ENCODE measurements around the gene GTF2A1.

The GTF2A1 gene

DNA sequence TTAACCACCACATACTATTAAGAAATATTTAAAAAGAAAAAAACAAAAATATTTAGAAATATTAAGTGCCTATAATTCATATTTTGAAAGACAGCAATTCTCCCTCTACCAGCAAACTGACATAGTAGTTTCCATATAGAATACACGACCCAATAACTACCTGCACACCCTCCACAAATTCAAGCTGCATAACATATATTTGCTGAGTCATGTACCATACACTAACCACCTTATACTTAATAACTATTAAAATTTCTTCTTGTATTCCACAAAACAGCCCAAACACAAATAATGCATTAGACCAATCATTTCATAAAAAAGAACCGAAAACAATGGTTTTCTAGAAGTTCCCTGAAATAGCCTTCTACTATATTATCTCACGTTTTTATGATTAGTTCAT lies 21.7 kb downstream of the GTF2A1 start:
- H3K27me3 ChIP-seq (ENCODE audit: control insufficient read depth in 3 of 3, insufficient read depth in 3 of 3, low read depth in 1 of 3, low read length in 3 of 3), result peaks cover 0 to 1% (median 0%) of the 10 kb centered on the region in 3 experiments
- DNase-seq (ENCODE audit: low spot score), result no peak
- H2BK5ac ChIP-seq (ENCODE audit: low read length), result no peak overlapping the region
- H3K14ac ChIP-seq (ENCODE audit: low read length), result no peak overlapping the region
- H3K4me3 ChIP-seq (ENCODE audit: low read length in 2 of 2), result no peak overlapping the region
- H3K18ac ChIP-seq (ENCODE audit: low read length), result no peak overlapping the region
- no CpG with 5 or more reads among the region's 3 CpGs for WGBS, 2 donors (ENCODE audit: extremely low coverage in 2 of 2, insufficient read length in 2 of 2, insufficient replicate concordance in 1 of 2)
- H4K91ac ChIP-seq (ENCODE audit: low read depth, low read length, poor library complexity), result no peak overlapping the region
- no peak overlapping the region for H3K27ac ChIP-seq (replicated peaks; ENCODE audit: low read length)
- H2AK5ac ChIP-seq (ENCODE audit: low read depth, low read length), result no peak overlapping the region
- H3K9ac ChIP-seq (ENCODE audit: low read depth, low read length, poor library complexity), result no peak overlapping the region
- peaks cover 14 to 99% of the 10 kb centered on the region in 2 donors for H3K36me3 ChIP-seq (replicated peaks in 1 of 2; ENCODE audit: control insufficient read depth in 2 of 2, insufficient read depth in 2 of 2, low read length in 2 of 2)
- H3K23ac ChIP-seq (ENCODE audit: low read depth, low read length, poor library complexity), result no peak overlapping the region
- H2AFZ ChIP-seq (ENCODE audit: low read length), result no peak overlapping the region
- no peak overlapping the region for H3K4me2 ChIP-seq (ENCODE audit: insufficient read depth, low read length, poor library complexity, severe bottlenecking)
- H2BK120ac ChIP-seq (ENCODE audit: low read depth, low read length), result no peak overlapping the region
- no peak overlapping the region for H2BK12ac ChIP-seq (ENCODE audit: low read length)
- H3K4ac ChIP-seq (ENCODE audit: low read length), result no peak overlapping the region
- no peak overlapping the region for H2BK15ac ChIP-seq (ENCODE audit: low read length)
- no peaks in the 10 kb centered on the region for H3K9me3 ChIP-seq (replicated peaks in 1 of 2; ENCODE audit: control insufficient read depth in 2 of 2, insufficient read depth in 1 of 2, low read depth in 1 of 2, low read length in 2 of 2)
- no peak overlapping the region for H4K8ac ChIP-seq (ENCODE audit: low read depth, low read length)
- H3K79me1 ChIP-seq (ENCODE audit: low read depth, low read length), result peaks cover 3% of the 10 kb centered on the region
- no peaks in the 10 kb centered on the region for H3K4me1 ChIP-seq (ENCODE audit: control insufficient read depth in 2 of 2, insufficient read depth in 1 of 2, low read depth in 1 of 2, low read length in 2 of 2)

DNA sequence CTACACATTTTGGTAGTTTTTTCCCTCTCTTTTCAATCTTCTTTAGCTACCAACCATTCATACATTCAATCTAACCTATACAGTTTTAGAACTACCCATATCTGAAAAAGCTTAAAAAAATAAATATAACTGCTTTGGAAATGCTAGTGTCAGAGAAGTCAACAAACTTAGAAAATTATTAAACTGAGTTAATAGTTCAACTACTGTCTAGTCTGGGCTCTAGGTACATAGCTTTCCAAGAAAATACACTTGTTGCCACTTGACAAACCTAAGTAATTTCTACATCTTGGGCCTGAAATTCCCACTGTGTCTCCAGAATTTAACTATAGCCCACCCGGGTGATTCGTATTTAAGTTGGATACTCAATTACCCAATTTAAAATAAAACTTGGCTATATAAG lies 22.1 kb downstream of the GTF2A1 start:
- H3K14ac ChIP-seq (ENCODE audit: low read length), result no peak overlapping the region
- no peak overlapping the region for H3K4me3 ChIP-seq (ENCODE audit: low read length in 2 of 2)
- H3K23ac ChIP-seq (ENCODE audit: low read depth, low read length, poor library complexity), result no peak overlapping the region
- H3K9ac ChIP-seq (ENCODE audit: low read depth, low read length, poor library complexity), result no peak overlapping the region
- no peak for DNase-seq (ENCODE audit: low spot score)
- no peak overlapping the region for H4K91ac ChIP-seq (ENCODE audit: low read depth, low read length, poor library complexity)
- no peak overlapping the region for H2BK5ac ChIP-seq (ENCODE audit: low read length)
- no peak overlapping the region for H3K4me2 ChIP-seq (ENCODE audit: insufficient read depth, low read length, poor library complexity, severe bottlenecking)
- H2BK120ac ChIP-seq (ENCODE audit: low read depth, low read length), result no peak overlapping the region
- H2AK5ac ChIP-seq (ENCODE audit: low read depth, low read length), result no peak overlapping the region
- no peaks in the 10 kb centered on the region for H3K4me1 ChIP-seq (ENCODE audit: control insufficient read depth in 2 of 2, insufficient read depth in 1 of 2, low read depth in 1 of 2, low read length in 2 of 2)
- peaks cover 14 to 99% of the 10 kb centered on the region in 2 donors for H3K36me3 ChIP-seq (replicated peaks in 1 of 2; ENCODE audit: control insufficient read depth in 2 of 2, insufficient read depth in 2 of 2, low read length in 2 of 2)
- no peak overlapping the region for H4K8ac ChIP-seq (ENCODE audit: low read depth, low read length)
- H3K27me3 ChIP-seq (ENCODE audit: control insufficient read depth in 3 of 3, insufficient read depth in 3 of 3, low read depth in 1 of 3, low read length in 3 of 3), result peaks cover 0 to 3% (median 0%) of the 10 kb centered on the region in 3 experiments
- H3K27ac ChIP-seq (replicated peaks; ENCODE audit: low read length), result no peak overlapping the region
- H2AFZ ChIP-seq (ENCODE audit: low read length), result no peak overlapping the region
- H3K79me1 ChIP-seq (ENCODE audit: low read depth, low read length), result peaks cover 3% of the 10 kb centered on the region
- no peak overlapping the region for H2BK12ac ChIP-seq (ENCODE audit: low read length)
- no peak overlapping the region for H2BK15ac ChIP-seq (ENCODE audit: low read length)
- H3K9me3 ChIP-seq (replicated peaks in 1 of 2; ENCODE audit: control insufficient read depth in 2 of 2, insufficient read depth in 1 of 2, low read depth in 1 of 2, low read length in 2 of 2), result no peaks in the 10 kb centered on the region
- H3K4ac ChIP-seq (ENCODE audit: low read length), result no peak overlapping the region
- no CpG with 5 or more reads among the region's 2 CpGs for WGBS, 2 donors (ENCODE audit: extremely low coverage in 2 of 2, insufficient read length in 2 of 2, insufficient replicate concordance in 1 of 2)
- H3K18ac ChIP-seq (ENCODE audit: low read length), result no peak overlapping the region

DNA sequence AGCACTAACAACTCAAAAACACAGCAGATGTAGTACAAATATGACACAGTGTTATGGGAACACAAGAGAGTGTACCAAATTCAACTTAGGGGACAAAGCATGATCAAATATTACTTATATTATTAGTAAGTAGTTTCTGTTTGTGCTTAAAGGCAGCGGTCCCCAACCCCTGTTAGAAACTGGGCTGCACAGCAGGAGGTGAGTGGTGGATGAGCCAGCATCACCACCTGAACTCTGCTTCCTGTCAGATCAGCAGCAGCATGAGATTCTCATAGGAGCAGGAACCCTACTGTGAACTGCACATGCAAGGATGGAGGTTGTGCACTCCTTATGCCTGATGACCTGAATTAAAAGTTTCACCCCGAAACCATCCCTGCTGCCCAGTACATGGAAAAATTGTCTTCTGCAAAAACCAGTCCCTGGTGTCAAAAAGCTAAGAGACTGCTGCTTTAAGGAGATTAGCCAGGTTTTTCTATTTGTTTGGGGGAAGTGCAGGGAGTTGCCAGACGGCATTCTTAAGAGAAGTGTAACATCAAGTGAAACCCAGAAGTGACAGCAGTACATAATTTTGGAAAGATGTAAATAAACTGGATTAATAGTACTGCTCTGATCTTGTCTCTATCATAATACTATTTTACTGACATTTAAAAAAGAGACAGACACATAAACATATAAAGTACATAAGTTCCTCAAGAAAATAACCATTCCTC lies 26.7 kb downstream of the GTF2A1 start:
- Histone ChIP-seq H2BK15ac (ENCODE audit: low read length) (no peak overlapping the region), H4K8ac (ENCODE audit: low read depth, low read length) (no peak overlapping the region)

DNA sequence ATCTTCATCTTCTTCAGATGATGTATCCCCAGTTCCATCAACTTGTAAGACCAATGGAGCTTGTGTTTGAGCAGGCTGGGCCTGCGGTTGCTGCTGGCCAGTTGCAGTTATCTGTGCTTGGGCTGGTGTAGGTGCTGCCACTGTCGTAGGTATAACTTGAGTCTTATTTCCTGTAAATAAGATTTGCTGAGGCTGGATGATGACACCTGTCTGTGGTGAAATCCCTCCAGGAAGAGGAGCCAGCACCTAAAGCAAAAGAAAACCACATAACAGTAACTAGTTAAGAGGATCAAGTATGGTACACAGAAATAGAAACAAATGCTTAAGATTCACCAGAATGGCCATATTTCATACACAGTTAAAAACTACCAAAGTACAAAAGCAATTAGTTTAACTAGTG lies 28.2 kb downstream of the GTF2A1 start:
- Histone ChIP-seq H2BK15ac (ENCODE audit: low read length) (no peak overlapping the region), H3K18ac (ENCODE audit: low read length) (no peak overlapping the region), H4K8ac (ENCODE audit: low read depth, low read length) (no peak overlapping the region), H2AFZ (ENCODE audit: low read length) (no peak overlapping the region), H3K4me3 (ENCODE audit: low read length in 2 of 2) (no peak overlapping the region), H3K27me3 (ENCODE audit: control insufficient read depth in 3 of 3, insufficient read depth in 3 of 3, low read depth in 1 of 3, low read length in 3 of 3) (peaks cover 0 to 3% (median 0%) of the 10 kb centered on the region in 3 experiments), H3K4me2 (ENCODE audit: insufficient read depth, low read length, poor library complexity, severe bottlenecking) (no peak overlapping the region), H2BK5ac (ENCODE audit: low read length) (no peak overlapping the region), H2BK12ac (ENCODE audit: low read length) (no peak overlapping the region), H3K14ac (ENCODE audit: low read length) (no peak overlapping the region), H3K4ac (ENCODE audit: low read length) (no peak overlapping the region), H3K9me3 (replicated peaks in 1 of 2; ENCODE audit: control insufficient read depth in 2 of 2, insufficient read depth in 1 of 2, low read depth in 1 of 2, low read length in 2 of 2) (peaks cover 0 to 4% of the 10 kb centered on the region in 2 donors), H3K27ac (replicated peaks; ENCODE audit: low read length) (no peak overlapping the region), H3K36me3 (replicated peaks in 1 of 2; ENCODE audit: control insufficient read depth in 2 of 2, insufficient read depth in 2 of 2, low read length in 2 of 2) (peaks cover 10 to 98% of the 10 kb centered on the region in 2 donors), H3K23ac (ENCODE audit: low read depth, low read length, poor library complexity) (no peak overlapping the region), H3K79me1 (ENCODE audit: low read depth, low read length) (no peaks in the 10 kb centered on the region), H2BK120ac (ENCODE audit: low read depth, low read length) (no peak overlapping the region), H2AK5ac (ENCODE audit: low read depth, low read length) (no peak overlapping the region), H4K91ac (ENCODE audit: low read depth, low read length, poor library complexity) (no peak overlapping the region), H3K9ac (ENCODE audit: low read depth, low read length, poor library complexity) (no peak overlapping the region), H3K4me1 (ENCODE audit: control insufficient read depth in 2 of 2, insufficient read depth in 1 of 2, low read depth in 1 of 2, low read length in 2 of 2) (no peaks in the 10 kb centered on the region)
- WGBS, 2 donors (ENCODE audit: extremely low coverage in 2 of 2, insufficient read length in 2 of 2, insufficient replicate concordance in 1 of 2), result no CpG with 5 or more reads among the region's 2 CpGs
- no peak for DNase-seq (ENCODE audit: low spot score)

More for the DNA sequence above, 26.7 kb downstream of the GTF2A1 start:
- no CpG with 5 or more reads among the region's 3 CpGs for WGBS, 2 donors (ENCODE audit: extremely low coverage in 2 of 2, insufficient read length in 2 of 2, insufficient replicate concordance in 1 of 2)
- H3K27me3 ChIP-seq (ENCODE audit: control insufficient read depth in 3 of 3, insufficient read depth in 3 of 3, low read depth in 1 of 3, low read length in 3 of 3), result peaks cover 0 to 3% (median 0%) of the 10 kb centered on the region in 3 experiments
- peak overlapping the region in 1 of 2 donors; percentile 58 for H3K4me3 ChIP-seq (ENCODE audit: low read length in 2 of 2)
- no peak overlapping the region for H2BK5ac ChIP-seq (ENCODE audit: low read length)
- H3K14ac ChIP-seq (ENCODE audit: low read length), result no peak overlapping the region
- DNase-seq (ENCODE audit: low spot score), result no peak
- peaks cover 10 to 99% of the 10 kb centered on the region in 2 donors for H3K36me3 ChIP-seq (replicated peaks in 1 of 2; ENCODE audit: control insufficient read depth in 2 of 2, insufficient read depth in 2 of 2, low read length in 2 of 2)
- no peak overlapping the region for H3K9ac ChIP-seq (ENCODE audit: low read depth, low read length, poor library complexity)
- H3K79me1 ChIP-seq (ENCODE audit: low read depth, low read length), result no peaks in the 10 kb centered on the region
- no peak overlapping the region for H3K27ac ChIP-seq (replicated peaks; ENCODE audit: low read length)
- H3K9me3 ChIP-seq (replicated peaks in 1 of 2; ENCODE audit: control insufficient read depth in 2 of 2, insufficient read depth in 1 of 2, low read depth in 1 of 2, low read length in 2 of 2), result no peaks in the 10 kb centered on the region
- H2BK12ac ChIP-seq (ENCODE audit: low read length), result no peak overlapping the region
- no peak overlapping the region for H4K91ac ChIP-seq (ENCODE audit: low read depth, low read length, poor library complexity)
- no peak overlapping the region for H3K4ac ChIP-seq (ENCODE audit: low read length)
- H3K23ac ChIP-seq (ENCODE audit: low read depth, low read length, poor library complexity), result no peak overlapping the region
- H2BK120ac ChIP-seq (ENCODE audit: low read depth, low read length), result no peak overlapping the region
- H2AFZ ChIP-seq (ENCODE audit: low read length), result no peak overlapping the region
- H3K18ac ChIP-seq (ENCODE audit: low read length), result no peak overlapping the region
- no peak overlapping the region for H2AK5ac ChIP-seq (ENCODE audit: low read depth, low read length)
- no peaks in the 10 kb centered on the region for H3K4me1 ChIP-seq (ENCODE audit: control insufficient read depth in 2 of 2, insufficient read depth in 1 of 2, low read depth in 1 of 2, low read length in 2 of 2)
- H3K4me2 ChIP-seq (ENCODE audit: insufficient read depth, low read length, poor library complexity, severe bottlenecking), result no peak overlapping the region

Measured in neuronal stem cell (in vitro differentiated cells).